ENCODE measurements around the gene ZNF521.

DNA sequence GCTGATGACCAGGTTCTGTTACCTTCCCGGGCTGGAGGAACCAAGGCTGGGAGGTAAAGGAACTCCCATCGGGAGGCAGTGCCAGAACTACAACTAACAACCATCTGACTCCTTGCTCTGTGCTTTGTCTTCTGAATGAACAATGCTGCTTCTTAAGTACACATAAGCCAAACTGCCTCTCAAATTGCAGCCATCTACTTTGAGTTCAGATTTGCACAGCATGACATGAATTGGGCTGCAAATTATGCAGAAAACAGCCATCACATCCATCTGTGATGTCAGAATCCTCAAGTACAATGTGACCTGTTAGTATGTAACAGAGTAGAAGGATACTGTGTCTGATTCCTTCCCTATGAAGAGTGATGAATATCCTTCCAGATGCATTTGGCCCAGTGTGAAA, 290.6 kb downstream of the ZNF521 start:
- no peak for TF ChIP-seq TAF1 (IDR thresholded peaks at IDR 0.05; ENCODE audit: borderline replicate concordance, insufficient read depth, low read length)
- TF ChIP-seq, protein P1, sequence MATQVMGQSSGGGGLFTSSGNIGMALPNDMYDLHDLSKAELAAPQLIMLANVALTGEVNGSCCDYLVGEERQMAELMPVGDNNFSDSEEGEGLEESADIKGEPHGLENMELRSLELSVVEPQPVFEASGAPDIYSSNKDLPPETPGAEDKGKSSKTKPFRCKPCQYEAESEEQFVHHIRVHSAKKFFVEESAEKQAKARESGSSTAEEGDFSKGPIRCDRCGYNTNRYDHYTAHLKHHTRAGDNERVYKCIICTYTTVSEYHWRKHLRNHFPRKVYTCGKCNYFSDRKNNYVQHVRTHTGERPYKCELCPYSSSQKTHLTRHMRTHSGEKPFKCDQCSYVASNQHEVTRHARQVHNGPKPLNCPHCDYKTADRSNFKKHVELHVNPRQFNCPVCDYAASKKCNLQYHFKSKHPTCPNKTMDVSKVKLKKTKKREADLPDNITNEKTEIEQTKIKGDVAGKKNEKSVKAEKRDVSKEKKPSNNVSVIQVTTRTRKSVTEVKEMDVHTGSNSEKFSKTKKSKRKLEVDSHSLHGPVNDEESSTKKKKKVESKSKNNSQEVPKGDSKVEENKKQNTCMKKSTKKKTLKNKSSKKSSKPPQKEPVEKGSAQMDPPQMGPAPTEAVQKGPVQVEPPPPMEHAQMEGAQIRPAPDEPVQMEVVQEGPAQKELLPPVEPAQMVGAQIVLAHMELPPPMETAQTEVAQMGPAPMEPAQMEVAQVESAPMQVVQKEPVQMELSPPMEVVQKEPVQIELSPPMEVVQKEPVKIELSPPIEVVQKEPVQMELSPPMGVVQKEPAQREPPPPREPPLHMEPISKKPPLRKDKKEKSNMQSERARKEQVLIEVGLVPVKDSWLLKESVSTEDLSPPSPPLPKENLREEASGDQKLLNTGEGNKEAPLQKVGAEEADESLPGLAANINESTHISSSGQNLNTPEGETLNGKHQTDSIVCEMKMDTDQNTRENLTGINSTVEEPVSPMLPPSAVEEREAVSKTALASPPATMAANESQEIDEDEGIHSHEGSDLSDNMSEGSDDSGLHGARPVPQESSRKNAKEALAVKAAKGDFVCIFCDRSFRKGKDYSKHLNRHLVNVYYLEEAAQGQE (IDR thresholded peaks at IDR 0.05; ENCODE audit: insufficient read depth in 1 of 2, low read depth in 2 of 2, low read length in 2 of 2): no peak
- no peak for TF ChIP-seq POLR2AphosphoS5 (IDR thresholded peaks at IDR 0.05; ENCODE audit: low read depth, low read length)
- no peak for TF ChIP-seq SIN3A (IDR thresholded peaks at IDR 0.05; ENCODE audit: borderline replicate concordance, insufficient read depth, low read length)

All from PFSK-1 (cell line).